ENCODE results near the gene FAM216A.
A peak's percentile ranks its signal among the peaks of the same experiment; 100 is the strongest.

The FAM216A gene

GRCh38 chr12:110498984-110499706 lies 30.5 kb downstream of the FAM216A start:
- DNase-seq (ENCODE audit: low spot score) = no peak
- TF ChIP-seq CTCF (IDR thresholded peaks at IDR 0.05; ENCODE audit: extremely low read depth, insufficient read depth, missing control alignments) = no peak
- in situ Hi-C loops (cut with MboI; ENCODE audit: low pct_unique_long_range_greater_than_20kb, low sequenced_read_pairs, unreplicated experiment) = no loop called here

GRCh38 chr12:110501399-110501751 lies 32.7 kb downstream of the FAM216A start:
- TF ChIP-seq CTCF (IDR thresholded peaks at IDR 0.05; ENCODE audit: extremely low read depth, insufficient read depth, missing control alignments) = no peak
- DNase-seq (ENCODE audit: low spot score) = peak; percentile 27
- in situ Hi-C loops (cut with MboI; ENCODE audit: low pct_unique_long_range_greater_than_20kb, low sequenced_read_pairs, unreplicated experiment) = no loop called here

GRCh38 chr12:110501752-110502738 lies 33.4 kb downstream of the FAM216A start, which contains the start of the genes RAD9B and VPS29:
RAD9B (plus strand) TSS chr12:110502331; CDS start chr12:110502338, 7 bp downstream.
VPS29 (minus strand) TSS chr12:110502111; CDS start chr12:110502051, 60 bp downstream.
- DNase-seq (ENCODE audit: low spot score) = peak; percentile 91
- TF ChIP-seq CTCF (IDR thresholded peaks at IDR 0.05; ENCODE audit: extremely low read depth, insufficient read depth, missing control alignments) = no peak
- in situ Hi-C loops (cut with MboI; ENCODE audit: low pct_unique_long_range_greater_than_20kb, low sequenced_read_pairs, unreplicated experiment) = no loop called here

- no peak for TF ChIP-seq CTCF (IDR thresholded peaks at IDR 0.05; ENCODE audit: extremely low read depth, insufficient read depth, missing control alignments)
- no peak for DNase-seq (ENCODE audit: low spot score)
- in situ Hi-C loops (cut with MboI; ENCODE audit: low pct_unique_long_range_greater_than_20kb, low sequenced_read_pairs, unreplicated experiment) = no loop called here
These were observed 34.8 kb downstream of the FAM216A start for GRCh38 chr12:110503432-110503831.

- no peak for DNase-seq (ENCODE audit: low spot score)
- in situ Hi-C loops (cut with MboI; ENCODE audit: low pct_unique_long_range_greater_than_20kb, low sequenced_read_pairs, unreplicated experiment) = no loop called here
- TF ChIP-seq CTCF (IDR thresholded peaks at IDR 0.05; ENCODE audit: extremely low read depth, insufficient read depth, missing control alignments) = no peak
These were observed 36.7 kb downstream of the FAM216A start for GRCh38 chr12:110505332-110505731.

- in situ Hi-C loops (cut with MboI; ENCODE audit: low pct_unique_long_range_greater_than_20kb, low sequenced_read_pairs, unreplicated experiment) = no loop called here
- TF ChIP-seq CTCF (IDR thresholded peaks at IDR 0.05; ENCODE audit: extremely low read depth, insufficient read depth, missing control alignments) = no peak
- DNase-seq (ENCODE audit: low spot score) = no peak
These were observed 39.5 kb downstream of the FAM216A start for GRCh38 chr12:110508071-110508586.
